Muscle of leg (tissue), 11 donors: ENCODE measurements around the gene SP2. TPM values are rescaled to one million over a fixed set of nuclear protein-coding genes. Genes with fewer than 3 reads are reported as not detected.
A peak's percentile ranks its signal among the peaks of the same experiment; 100 is the strongest.

ENCODE experiments used
- DNase-seq: peaks from one replicate; pipeline ENCODE4 v3.0.0; 2013
- H3K27ac ChIP-seq: one replicate; pipeline ENCODE4 v1.5.1; 2013; ENCODE audit warnings: mild to moderate bottlenecking, low read length, control low read depth
- H3K27me3 ChIP-seq: one replicate; pipeline ENCODE4 v1.6.1; 2013; ENCODE audit warnings: low read length; ENCODE audit not compliant: control insufficient read depth, insufficient read depth
- H3K36me3 ChIP-seq: one replicate; pipeline ENCODE4 v1.6.1; 2013; ENCODE audit warnings: low read length; ENCODE audit not compliant: control insufficient read depth, insufficient read depth
- H3K4me1 ChIP-seq: one replicate; pipeline ENCODE4 v1.6.1; 2013; ENCODE audit warnings: low read length; ENCODE audit not compliant: control insufficient read depth, insufficient read depth
- H3K4me3 ChIP-seq: one replicate; pipeline ENCODE4 v1.5.1; 2013; ENCODE audit warnings: low read length, control low read depth
- H3K9me3 ChIP-seq: replicated peaks from 2 replicates; pipeline ENCODE4 v1.6.1; 2013; ENCODE audit warnings: low read depth, low read length; ENCODE audit not compliant: control insufficient read depth
- WGBS: methylation state at CpG from one replicate; pipeline ENCODE4 v1.1.5; 2013; ENCODE audit warnings: missing lambda C conversion rate; ENCODE audit not compliant: insufficient coverage; 5-methylcytosine and 5-hydroxymethylcytosine counted together
- polyA plus RNA-seq, 8 donors: library from polyadenylated mRNA; unstranded; fragments of 120-200 nt; gene quantifications; one replicate each; pipeline versions ENCODE4 v1.2.1 to v1.2.3, GENCODE V29; 2013; ENCODE audit warnings: inconsistent platforms in 1 of 8, low replicate concordance in 1 of 8; ENCODE audit not compliant: insufficient read length in 8 of 8, insufficient read depth in 1 of 8
- total RNA-seq: library from RNA; stranded (reverse); fragments of 120-200 nt; gene quantifications from one replicate; pipeline ENCODE4 v1.2.4, GENCODE V29; 2013

The SP2 gene
- total and polyA plus RNA-seq, 9 donors, result 2.0 to 19.5 (median 16.0) TPM

DNA sequence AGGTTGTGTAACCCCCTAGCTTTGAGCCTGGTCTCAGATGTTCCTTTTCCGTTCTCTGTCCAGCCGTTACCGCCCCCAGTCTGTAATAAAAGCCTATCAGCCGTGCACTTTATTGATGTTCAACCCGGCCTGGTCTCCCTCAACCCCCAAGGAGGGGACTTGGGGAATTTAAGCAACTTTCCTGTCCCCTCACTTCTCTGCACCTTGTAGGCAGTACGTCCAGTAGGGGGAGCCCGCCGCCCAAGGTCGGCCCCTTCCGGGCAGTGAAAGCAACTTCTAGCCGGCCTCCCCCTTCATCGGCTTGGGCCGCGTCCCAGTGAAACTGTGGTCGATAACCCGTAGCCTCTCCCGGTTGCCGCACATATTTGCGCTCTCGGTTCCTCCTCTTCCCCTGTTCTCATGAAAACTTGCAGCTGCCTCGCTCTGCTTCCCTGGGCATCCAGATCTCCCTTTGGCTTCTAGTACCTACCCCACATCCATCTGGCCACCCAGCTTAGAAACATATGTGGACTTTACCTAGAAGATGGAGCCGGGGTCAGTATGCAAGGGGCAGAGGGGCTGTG lies 53.2 kb downstream of the SP2 start:
- 4% methylated on average over 22 of the region's 22 CpGs for WGBS
- Histone ChIP-seq H3K4me1 (peaks cover 19% of the 10 kb centered on the region), H3K4me3 (peak overlapping the region; percentile 29), H3K9me3 (no peaks in the 10 kb centered on the region), H3K27me3 (no peaks in the 10 kb centered on the region), H3K36me3 (peaks cover 16% of the 10 kb centered on the region), H3K27ac (peak overlapping the region; percentile 54)
- DNase-seq, result peak; percentile 89

GRCh38 chr17:47949946-47950345 lies 53.9 kb downstream of the SP2 start:
- H3K36me3 ChIP-seq, result peaks cover 11% of the 10 kb centered on the region
- 20% methylated on average over 1 of the region's 3 CpGs for WGBS
- H3K27me3 ChIP-seq, result no peaks in the 10 kb centered on the region
- H3K4me1 ChIP-seq, result peaks cover 19% of the 10 kb centered on the region
- no peak overlapping the region for H3K27ac ChIP-seq
- H3K4me3 ChIP-seq, result no peak overlapping the region
- DNase-seq, result no peak
- H3K9me3 ChIP-seq, result no peaks in the 10 kb centered on the region

DNA sequence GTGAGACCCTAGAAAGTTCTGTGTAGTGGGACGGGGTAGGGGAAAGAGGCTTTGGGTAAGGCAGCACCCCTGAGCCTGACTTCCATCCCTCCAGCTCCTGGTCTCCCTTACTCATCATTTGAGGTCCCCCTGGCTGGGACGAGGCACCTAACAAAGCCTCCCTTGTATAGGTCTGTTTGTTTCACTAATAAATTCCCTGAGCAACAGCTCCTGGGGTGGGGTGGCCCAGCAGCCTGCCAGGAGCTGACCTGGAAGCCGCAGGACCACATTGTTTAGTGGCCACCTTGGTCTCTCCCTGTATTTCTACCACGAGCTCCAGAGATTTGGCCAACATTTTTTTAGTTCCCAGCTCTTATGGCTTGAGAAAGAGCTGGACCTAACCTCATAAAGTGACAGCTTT lies 54.4 kb downstream of the SP2 start:
- peaks cover 18% of the 10 kb centered on the region for H3K4me1 ChIP-seq
- no peaks in the 10 kb centered on the region for H3K27me3 ChIP-seq
- WGBS, result 86% methylated on average over 1 of the region's 4 CpGs
- no peak overlapping the region for H3K4me3 ChIP-seq
- H3K9me3 ChIP-seq, result no peaks in the 10 kb centered on the region
- no peak for DNase-seq
- peaks cover 8% of the 10 kb centered on the region for H3K36me3 ChIP-seq
- H3K27ac ChIP-seq, result no peak overlapping the region

DNA sequence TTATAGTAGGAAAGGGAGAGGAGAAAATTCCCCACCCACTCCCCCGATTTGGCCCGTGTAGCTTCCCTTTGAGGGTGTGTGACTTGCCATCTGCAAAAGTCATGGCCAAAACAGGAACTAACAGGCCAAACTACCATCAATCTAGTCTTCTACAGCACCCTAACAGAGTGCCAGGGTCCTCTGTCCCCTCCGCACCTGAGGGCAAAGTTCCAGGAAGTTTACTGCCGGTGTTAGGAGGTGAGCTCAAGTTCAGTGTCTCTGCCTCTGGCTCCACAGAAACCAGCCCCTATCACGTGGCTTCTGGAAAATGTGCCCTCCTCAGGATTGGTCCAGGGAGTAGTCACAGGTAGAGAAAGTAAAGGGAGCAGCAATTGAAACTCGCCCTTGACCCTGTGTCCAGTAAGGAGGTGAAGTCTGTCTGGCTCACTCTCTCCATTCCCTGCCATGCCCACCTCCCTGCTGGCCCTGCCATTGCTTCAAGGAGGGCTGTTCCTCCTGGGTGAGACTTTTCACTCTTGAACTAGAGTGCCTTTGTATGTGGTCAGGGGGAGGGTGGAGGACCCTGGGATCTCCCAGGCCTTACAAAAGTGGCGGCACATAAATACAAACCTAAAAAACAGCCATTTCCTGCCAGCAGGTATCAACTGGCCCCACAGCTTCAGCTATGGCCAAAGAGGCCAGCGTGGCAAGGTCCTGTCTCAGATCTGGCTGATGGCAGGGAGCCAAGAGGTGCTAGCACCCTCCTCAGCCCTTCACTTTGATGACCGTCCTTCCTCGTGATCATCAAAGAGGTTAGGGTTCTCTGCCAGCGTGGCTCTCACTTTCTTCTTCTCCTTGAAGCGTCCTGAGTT lies 56.4 kb downstream of the SP2 start:
- peaks cover 16% of the 10 kb centered on the region for H3K4me1 ChIP-seq
- H3K4me3 ChIP-seq, result no peak overlapping the region
- H3K36me3 ChIP-seq, result peaks cover 2% of the 10 kb centered on the region
- no peaks in the 10 kb centered on the region for H3K9me3 ChIP-seq
- H3K27ac ChIP-seq, result no peak overlapping the region
- 65% methylated on average over 8 of the region's 12 CpGs for WGBS
- no peak for DNase-seq
- H3K27me3 ChIP-seq, result peaks cover 3% of the 10 kb centered on the region

GRCh38 chr17:47953909-47954308 lies 57.9 kb downstream of the SP2 start:
- H3K36me3 ChIP-seq, result peaks cover under 1% of the 10 kb centered on the region
- H3K4me3 ChIP-seq, result no peak overlapping the region
- peaks cover 7% of the 10 kb centered on the region for H3K27me3 ChIP-seq
- peaks cover 15% of the 10 kb centered on the region for H3K4me1 ChIP-seq
- no peaks in the 10 kb centered on the region for H3K9me3 ChIP-seq
- DNase-seq, result no peak
- no peak overlapping the region for H3K27ac ChIP-seq

GRCh38 chr17:47955497-47956461 lies 59.7 kb downstream of the SP2 start:
- no peak overlapping the region for H3K27ac ChIP-seq

DNA sequence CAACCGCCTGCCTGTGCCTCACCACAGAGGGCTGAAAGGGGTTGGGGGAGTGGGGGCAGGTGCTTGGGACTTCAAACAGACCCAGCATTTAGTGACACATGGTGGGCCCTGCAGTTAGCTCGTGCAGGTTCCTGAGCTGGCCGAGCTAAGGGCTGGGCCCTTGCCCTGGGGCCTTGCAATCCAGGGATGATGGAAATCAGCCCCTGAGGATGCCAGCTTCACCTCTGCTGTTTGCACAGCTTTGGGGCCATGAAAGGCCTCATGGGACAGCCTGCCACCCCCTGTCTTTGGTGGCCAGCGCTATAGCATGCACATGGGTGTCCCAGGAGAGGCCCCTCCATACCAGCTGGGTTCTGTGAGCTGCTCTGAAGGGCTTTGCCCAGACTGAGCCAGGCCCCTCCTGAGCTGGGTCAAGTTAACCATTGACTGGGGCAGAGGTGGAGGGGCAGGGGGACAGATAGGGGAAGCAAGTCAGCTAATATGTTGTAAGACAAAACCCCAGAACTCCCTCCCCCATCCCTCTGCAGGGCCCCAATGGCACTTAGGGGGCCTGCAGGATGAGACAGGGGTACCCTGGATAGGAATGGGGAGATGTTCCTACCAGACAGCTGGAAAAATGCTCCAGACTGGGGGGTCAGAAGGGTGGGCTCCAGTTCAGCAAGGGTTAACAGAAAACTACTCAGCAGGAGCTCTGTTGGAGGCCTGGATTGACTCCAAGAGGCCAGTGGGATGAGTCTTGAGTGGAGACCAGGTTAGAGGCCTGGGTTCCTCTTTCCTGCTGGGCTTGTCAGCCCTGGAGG lies 61.0 kb downstream of the SP2 start:
- no peaks in the 10 kb centered on the region for H3K9me3 ChIP-seq
- no peak for DNase-seq
- no peak overlapping the region for H3K27ac ChIP-seq
- no peaks in the 10 kb centered on the region for H3K36me3 ChIP-seq
- peaks cover 8% of the 10 kb centered on the region for H3K27me3 ChIP-seq
- no peak overlapping the region for H3K4me3 ChIP-seq
- 50% methylated on average over 4 of the region's 4 CpGs for WGBS
- peaks cover 5% of the 10 kb centered on the region for H3K4me1 ChIP-seq

More at GRCh38 chr17:47955497-47956461, 59.7 kb downstream of the SP2 start:
- Histone ChIP-seq H3K27me3 (peaks cover 8% of the 10 kb centered on the region), H3K4me3 (no peak overlapping the region), H3K36me3 (no peaks in the 10 kb centered on the region), H3K9me3 (no peaks in the 10 kb centered on the region), H3K4me1 (peaks cover 5% of the 10 kb centered on the region)
- 80% methylated on average over 5 of the region's 7 CpGs for WGBS
- no peak for DNase-seq

- WGBS, result 18% methylated on average over 7 of the region's 16 CpGs
Measured at GRCh38 chr17:47957591-47958490, 61.8 kb downstream of the SP2 start, which contains the start of gene PRR15L. Gene PRR15L, minus strand, starts transcription at chr17:47957883. Its CDS starts 4,649 bp downstream, at chr17:47953234.

More at GRCh38 chr17:47957591-47958490, 61.8 kb downstream of the SP2 start, which contains the start of gene PRR15L:
- Histone ChIP-seq H3K36me3 (no peaks in the 10 kb centered on the region), H3K4me3 (no peak within 1 kb of the TSS), H3K4me1 (peaks cover 5% of the 10 kb centered on the region), H3K9me3 (no peaks in the 10 kb centered on the region), H3K27ac (no peak within 1 kb of the TSS), H3K27me3 (peaks cover 8% of the 10 kb centered on the region)
- DNase-seq, result no peak
